Esophagus squamous epithelium (tissue), 5 donors: ENCODE data around the gene TECR. TPM values are rescaled to one million over a fixed set of nuclear protein-coding genes. Genes with fewer than 3 reads are reported as not detected.
"Not testable (repeated sequence)": the region's sequence is repeated elsewhere in the genome, so short reads cannot be mapped to it uniquely, and the experiment has no call there.

Experiments used
- DNase-seq: peaks from one replicate; lab custom pipeline; 2025; lab: John Stamatoyannopoulos, UW
- H3K27ac ChIP-seq, 4 donors: fragments of 200-600 bp; sonication (generic); one replicate each; pipeline ENCODE4 v1.5.1; 2016 to 2019; ENCODE audit warnings: mild to moderate bottlenecking in 1 of 4
- H3K27me3 ChIP-seq, 4 donors: fragments of 200-600 bp; sonication (generic); 1 replicate in 3 of 4; 2 replicates in 1 of 4; pipeline versions ENCODE4 v1.5.1 to v1.6.0; 2017 to 2021; ENCODE audit warnings: antibody characterized with exemption in 1 of 4
- H3K36me3 ChIP-seq, 3 donors: fragments of 200-600 bp; sonication (generic); one replicate each; pipeline ENCODE4 v1.5.1; 2016 to 2019
- H3K4me1 ChIP-seq, 3 donors: fragments of 200-600 bp; sonication (generic); one replicate each; pipeline ENCODE4 v1.5.1; 2017 to 2019
- H3K4me3 ChIP-seq, 4 donors: fragments of 200-600 bp; sonication (generic); 1 replicate in 3 of 4; 2 replicates in 1 of 4; pipeline ENCODE4 v1.5.1; 2016 to 2019; ENCODE audit warnings: mild to moderate bottlenecking in 2 of 4, moderate library complexity in 1 of 4
- H3K9me3 ChIP-seq, 3 donors: fragments of 200-600 bp; sonication (generic); one replicate each; pipeline ENCODE4 v1.5.1; 2016 to 2019
- CTCF ChIP-seq, 6 experiments: fragments of 450-650 bp in 4 of 6; fragments of 200-600 bp in 2 of 6; sonication (generic) in 2 of 6; IDR thresholded peaks; one replicate each; pipeline ENCODE4 v1.5.1; 2016 to 2019; ENCODE audit warnings: antibody characterized with exemption in 6 of 6, mild to moderate bottlenecking in 4 of 6, moderate library complexity in 4 of 6
- POLR2A ChIP-seq, 4 donors: fragments of 450-650 bp; IDR thresholded peaks; one replicate each; pipeline ENCODE4 v1.6.1; 2017; ENCODE audit warnings: antibody characterized with exemption in 4 of 4, mild to moderate bottlenecking in 4 of 4, moderate library complexity in 3 of 4
- WGBS, 2 donors: methylation state at CpG; one replicate each; pipeline ENCODE4 v1.1.5; 2018; 5-methylcytosine and 5-hydroxymethylcytosine counted together
- intact Hi-C: fragments of 100-400 bp; cut with DNase I; formaldehyde crosslinking; loops from one replicate; pipeline ENCODE4 v1.15.0; 2022
- total RNA-seq, 4 donors: library from RNA; depleted of rRNA; stranded (reverse); fragments of >200 nt; gene quantifications; one replicate each; pipeline ENCODE4 v1.1.0, GENCODE V29; 2016
- donor health status: DM: yes; HTN: yes; CAD: no.

Gene TECR
- total RNA-seq, 4 donors from 2014 or later = 130 to 290 (median 190) TPM

- peak overlapping the region; percentile 79 to 91 (median 86) for H3K27ac ChIP-seq
- not testable (repeated sequence) for H3K27me3 ChIP-seq, DNase-seq, H3K4me3 ChIP-seq, H3K9me3 ChIP-seq
- intact Hi-C loops = loop anchor here (10.0 kb wide), 1 partner anchor 47 kb away; no protein-coding TSS in a partner anchor
- peaks cover 0 to 47% (median 0%) of the 10 kb centered on the region in 3 donors for H3K36me3 ChIP-seq
- peaks cover 26 to 93% (median 45%) of the 10 kb centered on the region in 3 donors for H3K4me1 ChIP-seq
- peak in 1 of 4 donors; percentile 30 for TF ChIP-seq POLR2A (IDR thresholded peaks at IDR 0.05)
- peak; percentile 12 to 74 (median 56) for TF ChIP-seq CTCF (IDR thresholded peaks at IDR 0.05)
- 29 to 47% methylated on average over 8 to 9 of the region's 12 CpGs for WGBS, 2 donors
These were observed 22.0 kb downstream of the TECR start for GRCh38 chr19:14551134-14552005.

- not testable (repeated sequence) for DNase-seq, H3K27me3 ChIP-seq, H3K4me3 ChIP-seq, H3K9me3 ChIP-seq
- WGBS, 2 donors = 63 to 78% methylated on average over 8 of the region's 8 CpGs
- Histone ChIP-seq H3K27ac (peak overlapping the region in 3 of 4 donors; percentile 80 to 91 (median 91)), H3K4me1 (peaks cover 32 to 93% (median 51%) of the 10 kb centered on the region in 3 donors), H3K36me3 (peaks cover 0 to 41% (median 0%) of the 10 kb centered on the region in 3 donors)
- intact Hi-C loops = loop anchor here (10.0 kb wide), 1 partner anchor 47 kb away; no protein-coding TSS in a partner anchor
These were observed 22.6 kb downstream of the TECR start for GRCh38 chr19:14552006-14552360.

- intact Hi-C loops = loop anchor here (10.0 kb wide), 1 partner anchor 48 kb away; no protein-coding TSS in a partner anchor
- peak overlapping the region; percentile 80 to 91 (median 88) for H3K27ac ChIP-seq
- no peak for DNase-seq
- H3K4me3 ChIP-seq = peak overlapping the region in 3 of 4 donors; percentile 0 to 38 (median 25)
- H3K27me3 ChIP-seq = no peaks in the 10 kb centered on the region
- TF ChIP-seq CTCF (IDR thresholded peaks at IDR 0.05) = no peak
- TF ChIP-seq POLR2A (IDR thresholded peaks at IDR 0.05) = no peak
- peaks cover 0 to 34% (median 0%) of the 10 kb centered on the region in 3 donors for H3K36me3 ChIP-seq
- H3K9me3 ChIP-seq = no peaks in the 10 kb centered on the region
- 71 to 77% methylated on average over 11 to 19 of the region's 35 CpGs for WGBS, 2 donors
- H3K4me1 ChIP-seq = peaks cover 34 to 98% (median 52%) of the 10 kb centered on the region in 3 donors
These were observed 23.9 kb downstream of the TECR start for GRCh38 chr19:14553042-14553938.

GRCh38 chr19:14553939-14554243 lies 24.5 kb downstream of the TECR start:
- H3K4me3 ChIP-seq = peak overlapping the region in 3 of 4 donors; percentile 0 to 38 (median 25)
- no peak for DNase-seq
- H3K36me3 ChIP-seq = peaks cover 0 to 34% (median 0%) of the 10 kb centered on the region in 3 donors
- intact Hi-C loops = loop anchor here (10.0 kb wide), 1 partner anchor 49 kb away; no protein-coding TSS in a partner anchor
- peak overlapping the region; percentile 80 to 91 (median 88) for H3K27ac ChIP-seq
- TF ChIP-seq POLR2A (IDR thresholded peaks at IDR 0.05) = no peak
- H3K4me1 ChIP-seq = peaks cover 34 to 100% (median 52%) of the 10 kb centered on the region in 3 donors
- no peaks in the 10 kb centered on the region for H3K27me3 ChIP-seq
- 0% methylated on average over 1 of the region's 9 CpGs; no CpG with 5 or more reads in 1 of the 2 donors for WGBS, 2 donors
- no peaks in the 10 kb centered on the region for H3K9me3 ChIP-seq

GRCh38 chr19:14554382-14554812 lies 25.0 kb downstream of the TECR start:
- 43% methylated on average over 3 of the region's 6 CpGs; no CpG with 5 or more reads in 1 of the 2 donors for WGBS, 2 donors
- Histone ChIP-seq H3K27ac (peak overlapping the region; percentile 80 to 91 (median 88)), H3K4me3 (peak overlapping the region in 3 of 4 donors; percentile 0 to 38 (median 25))

More at GRCh38 chr19:14554382-14554812, 25.0 kb downstream of the TECR start:
- Histone ChIP-seq H3K27me3 (no peaks in the 10 kb centered on the region), H3K4me1 (peaks cover 34 to 100% (median 51%) of the 10 kb centered on the region in 3 donors), H3K36me3 (peaks cover 0 to 30% (median 0%) of the 10 kb centered on the region in 3 donors), H3K9me3 (no peaks in the 10 kb centered on the region)
- TF ChIP-seq CTCF (IDR thresholded peaks at IDR 0.05) (peak in 2 of 6 experiments; percentile 34 to 42), POLR2A (IDR thresholded peaks at IDR 0.05) (peak in 1 of 4 donors; percentile 48)
- no peak for DNase-seq
- intact Hi-C loops = loop anchor here (10.0 kb wide), 1 partner anchor 50 kb away; no protein-coding TSS in a partner anchor
